Astrocyte of the spinal cord (primary cell): Measurements from ENCODE around the gene SFSWAP.

Source experiments
- DNase-seq: peaks from one replicate; pipeline ENCODE4 v3.0.0; 2011; ENCODE audit warnings: low read depth, low spot score
- H3K4me3 ChIP-seq: 2 replicates; pipeline ENCODE4 v1.5.1; 2011; ENCODE audit warnings: low read depth, mild to moderate bottlenecking, low read length, moderate library complexity
- in situ Hi-C: cut with HindIII; loops from 2 replicates; pipeline ENCODE4 v1.10.0; 2017; ENCODE audit warnings: low sequenced_read_pairs
- TF ChIP-seq, protein P1 (sequence below): IDR thresholded peaks from 2 replicates; pipeline ENCODE4 v1.5.1; 2012; ENCODE audit warnings: low read depth, mild to moderate bottlenecking, low read length, inconsistent platforms

The SFSWAP gene

DNA sequence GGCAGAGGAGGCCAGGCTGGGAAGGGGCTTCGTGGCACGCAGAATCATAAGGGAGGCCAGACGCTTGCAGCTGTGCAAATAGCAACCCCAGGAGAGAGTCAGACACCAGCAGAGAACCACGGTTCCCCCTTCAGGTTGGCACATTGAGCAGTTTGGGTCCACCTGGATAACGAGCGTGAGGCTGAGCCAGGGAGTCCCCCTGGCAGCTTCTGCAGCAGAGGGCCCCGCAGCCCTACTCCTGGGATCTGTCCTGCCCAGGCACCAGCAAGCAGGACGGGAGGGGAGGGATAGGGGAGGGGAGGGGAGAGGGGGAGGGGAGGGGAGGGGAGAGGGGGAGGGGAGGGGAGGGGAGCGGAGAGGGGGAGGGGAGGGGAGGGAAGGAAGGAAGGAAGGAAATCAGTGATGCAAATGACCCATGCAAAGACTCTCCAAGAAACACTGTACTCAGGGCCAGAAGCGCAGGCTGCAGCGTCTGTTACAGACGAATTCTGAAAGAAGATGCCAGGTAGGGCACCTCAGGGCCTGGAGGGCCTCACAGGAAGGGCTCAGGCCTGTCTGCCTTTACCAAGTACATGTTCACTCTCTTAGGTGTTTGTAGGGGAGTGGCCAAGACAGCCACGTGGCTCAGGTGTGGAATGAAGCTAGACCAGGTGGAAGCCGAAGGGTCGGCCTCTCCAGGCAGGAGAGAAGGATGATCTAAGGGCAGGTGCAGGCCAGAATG, 85.0 kb downstream of the SFSWAP start:
- in situ Hi-C loops, result no loop called here
- H3K4me3 ChIP-seq, result no peak overlapping the region
- no peak for DNase-seq
- TF ChIP-seq, protein P1, sequence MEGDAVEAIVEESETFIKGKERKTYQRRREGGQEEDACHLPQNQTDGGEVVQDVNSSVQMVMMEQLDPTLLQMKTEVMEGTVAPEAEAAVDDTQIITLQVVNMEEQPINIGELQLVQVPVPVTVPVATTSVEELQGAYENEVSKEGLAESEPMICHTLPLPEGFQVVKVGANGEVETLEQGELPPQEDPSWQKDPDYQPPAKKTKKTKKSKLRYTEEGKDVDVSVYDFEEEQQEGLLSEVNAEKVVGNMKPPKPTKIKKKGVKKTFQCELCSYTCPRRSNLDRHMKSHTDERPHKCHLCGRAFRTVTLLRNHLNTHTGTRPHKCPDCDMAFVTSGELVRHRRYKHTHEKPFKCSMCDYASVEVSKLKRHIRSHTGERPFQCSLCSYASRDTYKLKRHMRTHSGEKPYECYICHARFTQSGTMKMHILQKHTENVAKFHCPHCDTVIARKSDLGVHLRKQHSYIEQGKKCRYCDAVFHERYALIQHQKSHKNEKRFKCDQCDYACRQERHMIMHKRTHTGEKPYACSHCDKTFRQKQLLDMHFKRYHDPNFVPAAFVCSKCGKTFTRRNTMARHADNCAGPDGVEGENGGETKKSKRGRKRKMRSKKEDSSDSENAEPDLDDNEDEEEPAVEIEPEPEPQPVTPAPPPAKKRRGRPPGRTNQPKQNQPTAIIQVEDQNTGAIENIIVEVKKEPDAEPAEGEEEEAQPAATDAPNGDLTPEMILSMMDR, result no peak

DNA sequence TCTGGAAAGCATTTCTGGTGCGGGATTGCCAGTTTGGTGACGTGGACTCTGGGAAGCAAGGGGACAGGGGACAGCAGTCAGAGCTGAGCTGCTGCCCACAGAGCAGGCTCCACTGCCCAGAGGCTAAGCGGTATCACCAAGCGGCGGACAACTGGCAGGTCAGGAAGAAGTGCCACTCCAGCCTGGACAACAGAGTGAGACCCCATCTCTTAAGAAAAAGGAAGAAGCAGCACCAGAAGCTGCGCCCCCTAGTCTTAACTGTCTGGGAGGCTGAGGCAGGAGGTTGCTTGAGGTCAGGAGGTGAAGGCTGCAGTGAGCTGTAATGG, 85.5 kb downstream of the SFSWAP start:
- DNase-seq, result no peak
- TF ChIP-seq, protein P1, result no peak
- in situ Hi-C loops, result no loop called here
- no peak overlapping the region for H3K4me3 ChIP-seq

DNA sequence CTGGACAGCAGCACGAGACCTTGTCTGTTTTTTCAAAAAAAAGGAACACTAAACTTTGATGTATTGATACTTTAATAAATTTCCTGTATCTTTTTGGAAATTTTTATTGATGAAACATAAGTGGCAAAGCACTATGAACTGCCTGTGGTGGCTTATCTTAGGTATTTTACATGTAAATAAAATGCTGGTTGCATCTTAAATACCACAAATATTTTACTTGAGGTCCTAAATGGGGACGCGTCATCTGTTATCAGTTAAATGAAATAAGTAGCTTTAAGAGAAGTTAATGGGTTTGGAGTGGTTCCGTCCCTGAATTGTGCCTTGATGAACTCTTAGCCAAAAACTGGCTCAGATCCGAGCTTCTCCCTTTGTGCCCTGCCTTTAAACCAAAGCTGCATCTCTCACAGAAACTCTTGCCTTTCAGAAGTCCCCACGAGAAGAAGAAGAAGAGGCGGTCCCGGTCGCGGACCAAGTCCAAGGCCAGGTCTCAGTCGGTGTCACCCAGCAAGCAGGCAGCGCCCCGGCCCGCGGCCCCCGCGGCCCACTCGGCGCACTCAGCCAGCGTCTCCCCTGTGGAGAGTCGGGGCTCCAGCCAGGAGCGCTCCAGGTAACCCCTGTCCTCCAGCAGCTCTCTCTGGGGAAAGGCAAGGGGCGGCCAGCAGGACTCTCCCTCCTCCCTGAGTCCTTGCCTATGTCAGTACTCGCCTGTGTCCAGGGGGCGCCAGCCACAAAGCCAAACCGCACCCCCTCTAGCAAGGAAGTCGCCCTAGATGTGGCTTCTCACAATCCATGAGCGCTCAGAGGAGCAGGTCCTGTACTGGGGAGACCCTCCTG, 86.1 kb downstream of the SFSWAP start:
- TF ChIP-seq, protein P1, result no peak
- no peak overlapping the region for H3K4me3 ChIP-seq
- in situ Hi-C loops, result no loop called here
- no peak for DNase-seq

DNA sequence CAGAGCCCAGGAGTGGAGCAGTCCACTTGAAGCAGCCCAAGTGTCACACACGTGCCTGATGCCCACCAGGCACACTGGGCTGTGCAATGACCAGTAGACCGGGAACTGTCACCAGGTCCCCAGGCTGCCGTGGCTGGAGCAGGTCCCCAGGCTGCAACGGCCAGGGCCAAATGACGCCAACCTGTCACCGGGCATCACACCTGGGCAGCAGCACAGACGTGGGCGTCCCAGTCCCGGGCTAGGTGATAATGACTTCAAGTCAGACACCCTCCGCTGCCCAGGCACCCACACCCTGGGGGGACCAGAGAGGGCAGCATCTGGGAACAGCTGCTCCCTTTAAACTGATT, 86.7 kb downstream of the SFSWAP start:
- in situ Hi-C loops, result no loop called here
- TF ChIP-seq, protein P1, result no peak
- no peak overlapping the region for H3K4me3 ChIP-seq
- DNase-seq, result no peak

DNA sequence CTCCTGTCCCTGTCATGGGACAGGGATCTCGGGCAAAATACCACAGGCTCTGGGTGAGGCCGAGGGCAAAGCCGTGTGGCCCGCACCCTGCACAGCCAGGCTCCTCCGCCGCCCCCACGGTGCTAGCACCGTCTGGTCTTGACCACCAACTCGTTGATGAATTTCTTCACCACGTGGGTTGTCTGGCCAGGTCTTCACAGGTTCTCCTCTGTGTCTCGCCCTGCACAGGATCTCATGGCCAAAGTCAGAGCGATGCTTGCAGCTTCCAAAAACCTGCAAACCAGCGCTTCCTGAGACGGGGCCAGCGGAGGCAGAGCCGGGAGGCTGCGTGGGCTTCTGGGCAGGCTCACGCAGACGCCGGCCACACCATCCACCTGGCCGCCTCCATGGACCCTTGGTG, 88.3 kb downstream of the SFSWAP start:
- in situ Hi-C loops, result no loop called here
- no peak overlapping the region for H3K4me3 ChIP-seq
- TF ChIP-seq, protein P1, result no peak
- DNase-seq, result no peak

DNA sequence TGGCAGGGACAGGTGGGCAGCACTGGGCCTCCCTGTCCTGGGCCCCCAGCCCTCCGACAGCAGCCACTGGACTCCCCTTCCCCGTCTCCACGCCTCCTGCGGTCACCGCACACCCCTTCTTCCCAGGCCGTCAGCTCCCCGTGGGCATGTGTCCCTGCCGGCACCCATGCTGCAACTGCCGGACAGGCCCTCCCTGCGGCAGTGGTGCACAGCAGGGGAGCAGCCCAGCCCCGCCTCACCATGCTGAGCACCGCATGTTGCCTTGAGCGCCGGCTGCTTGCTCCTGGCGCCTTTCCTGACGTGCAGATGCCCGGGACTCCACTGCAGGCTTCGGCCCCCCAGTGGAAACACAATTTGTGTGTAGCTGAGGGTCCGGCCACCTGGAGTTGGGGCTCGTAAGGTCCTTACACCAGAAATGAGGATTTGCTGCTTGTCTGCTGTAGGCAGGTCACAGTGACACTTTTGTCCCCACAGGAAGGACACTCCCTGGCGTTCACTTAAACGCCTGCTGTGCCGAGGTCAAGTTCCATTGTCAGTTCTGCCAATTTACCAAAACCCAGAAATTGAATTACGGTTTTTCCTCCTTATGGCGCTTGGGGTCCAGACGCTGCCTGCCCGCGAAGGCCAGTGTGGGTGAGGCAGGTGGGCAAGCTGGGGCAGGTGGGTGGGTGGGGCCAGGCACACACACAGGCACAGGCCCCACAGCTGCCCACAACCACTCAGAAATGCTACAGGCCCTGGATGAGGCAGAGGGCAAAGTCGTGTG, 89.1 kb downstream of the SFSWAP start:
- in situ Hi-C loops, result no loop called here
- TF ChIP-seq, protein P1, result no peak
- H3K4me3 ChIP-seq, result no peak overlapping the region
- DNase-seq, result no peak
